GM12874 (cell line): ENCODE data around the gene TNMD.

Experiments used
- CTCF ChIP-seq: IDR thresholded peaks from 2 replicates; pipeline ENCODE4 v1.5.1; 2011; ENCODE audit warnings: low read depth, mild to moderate bottlenecking, control low read depth, low read length, moderate library complexity; ENCODE audit not compliant: insufficient read depth

TNMD gene

DNA sequence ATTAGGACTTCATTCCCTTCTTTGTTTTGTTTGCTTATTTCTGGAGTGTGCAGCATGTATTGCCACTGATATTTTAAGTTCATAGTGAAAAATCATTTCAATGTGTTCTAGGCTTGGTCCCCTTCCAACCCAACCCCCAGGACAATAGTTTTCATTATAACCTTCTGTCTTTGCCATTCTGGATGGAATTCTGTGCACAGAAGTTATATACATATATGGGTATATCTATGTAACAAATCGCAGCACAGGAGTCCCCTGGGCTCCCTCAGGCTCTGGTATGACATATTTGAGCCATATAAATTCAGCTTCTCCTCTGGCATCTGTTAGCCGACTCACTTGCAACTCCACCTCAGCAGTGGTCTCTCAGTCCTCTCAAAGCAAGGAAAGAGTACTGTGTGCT lies at the start of gene TNMD:
TSS of gene TNMD (plus strand) at position 326 of the 400 bp plus-strand sequence. CDS start 83 bp downstream, outside the sequence.
- no peak for TF ChIP-seq CTCF

- TF ChIP-seq CTCF = 0 out of 2 replicates have a peak, but pooled peaks have one; percentile 6
Observed at GRCh38 chrX:100565534-100565933, 19.2 kb upstream of the TNMD start.

DNA sequence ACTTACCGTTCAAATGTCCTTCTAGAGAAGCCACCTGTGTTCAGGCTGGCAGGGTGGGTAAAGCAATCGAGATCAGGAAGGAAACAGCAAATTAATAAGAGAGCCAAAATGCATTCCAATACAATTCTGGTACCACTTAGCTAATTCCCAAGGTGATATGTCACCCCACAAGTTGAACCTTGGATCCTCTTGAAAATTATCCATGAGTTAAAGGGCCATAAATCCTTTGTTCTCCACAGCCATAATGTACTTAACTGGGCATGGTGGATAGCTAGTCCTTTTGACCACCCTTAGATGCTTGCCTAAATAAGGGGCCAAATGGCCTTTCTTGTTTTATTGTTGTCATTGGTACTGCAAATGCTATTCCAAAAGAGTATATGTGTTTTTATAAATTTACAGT lies 2.0 kb downstream of the TNMD start:
- TF ChIP-seq CTCF = no peak

- no peak for TF ChIP-seq CTCF
Observed at GRCh38 chrX:100587861-100588260, 3.1 kb downstream of the TNMD start.

GRCh38 chrX:100591256-100592051 lies 6.7 kb downstream of the TNMD start:
- TF ChIP-seq CTCF = no peak

GRCh38 chrX:100593126-100593525 lies 8.4 kb downstream of the TNMD start:
- TF ChIP-seq CTCF = no peak

DNA sequence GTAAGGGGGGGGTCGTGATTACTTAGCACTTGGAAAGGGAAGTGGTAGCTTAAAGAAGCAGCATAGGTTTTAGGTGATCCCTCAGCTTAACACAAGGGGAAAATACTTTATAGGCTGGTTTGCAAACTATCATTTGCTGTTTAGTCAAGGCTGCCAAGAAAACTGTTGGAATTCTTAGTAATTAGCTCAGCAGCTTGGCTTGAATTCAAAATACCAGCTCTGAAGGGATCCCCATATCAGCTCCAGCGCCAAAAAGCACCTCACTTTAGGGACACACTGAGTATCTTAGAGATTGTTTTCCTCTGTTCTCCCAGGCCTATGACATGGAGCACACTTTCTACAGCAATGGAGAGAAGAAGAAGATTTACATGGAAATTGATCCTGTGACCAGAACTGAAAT lies 8.8 kb downstream of the TNMD start:
- TF ChIP-seq CTCF = no peak
